GM19438 (cell line): ENCODE results near the gene RERE.
"Not testable (repeated sequence)": the region's sequence is repeated elsewhere in the genome, so short reads cannot be mapped to it uniquely, and the experiment has no call there.

Experiments
- ATAC-seq: cut with Tn5 transposase; IDR thresholded peaks from one replicate; pipeline ENCODE4 v1.9.1; 2021; ENCODE audit warnings: low read depth; ENCODE audit not compliant: unreplicated experiment

The RERE gene

GRCh38 chr1:8649875-8650274 is 167.6 kb downstream of the RERE start:
- ATAC-seq, result no peak

- ATAC-seq, result no peak
Measured at GRCh38 chr1:8649027-8649426, 168.4 kb downstream of the RERE start.

GRCh38 chr1:8646996-8647395 is 170.4 kb downstream of the RERE start:
- no peak for ATAC-seq

GRCh38 chr1:8646189-8646588 is 171.3 kb downstream of the RERE start:
- ATAC-seq, result no peak

- ATAC-seq, result no peak
Measured at GRCh38 chr1:8643542-8644536, 173.6 kb downstream of the RERE start.

- no peak for ATAC-seq
Measured at GRCh38 chr1:8642114-8642513, 175.3 kb downstream of the RERE start.

- no peak for ATAC-seq
Measured at GRCh38 chr1:8641377-8641997, 176.0 kb downstream of the RERE start.

GRCh38 chr1:8640950-8641349 is 176.5 kb downstream of the RERE start:
- ATAC-seq, result no peak

GRCh38 chr1:8639148-8639547 is 178.3 kb downstream of the RERE start:
- ATAC-seq, result no peak

- ATAC-seq, result no peak
Measured at GRCh38 chr1:8633741-8634501, 183.5 kb downstream of the RERE start.

- no peak for ATAC-seq
Measured at GRCh38 chr1:8632102-8632501, 185.3 kb downstream of the RERE start.

GRCh38 chr1:8631163-8631562 is 186.3 kb downstream of the RERE start:
- ATAC-seq, result no peak

- peak; percentile 63 for ATAC-seq
Measured at GRCh38 chr1:8629241-8630091, 188.0 kb downstream of the RERE start.

- no peak for ATAC-seq
Measured at GRCh38 chr1:8628606-8629005, 188.8 kb downstream of the RERE start.

GRCh38 chr1:8627728-8628127 is 189.7 kb downstream of the RERE start:
- no peak for ATAC-seq

GRCh38 chr1:8625981-8626898 is 191.2 kb downstream of the RERE start:
- no peak for ATAC-seq

GRCh38 chr1:8625491-8625890 is 191.9 kb downstream of the RERE start:
- ATAC-seq, result no peak

- not testable (repeated sequence) for ATAC-seq
Measured at GRCh38 chr1:8623651-8624192, 193.7 kb downstream of the RERE start.
